DOHH2 (cell line): ENCODE measurements around the gene EPS15.

ENCODE experiments used
- EZH2phosphoT487 ChIP-seq: fragments of 200-600 bp; sonication (generic); IDR thresholded peaks from 2 replicates; pipeline ENCODE4 v1.6.1; 2017; ENCODE audit warnings: borderline replicate concordance, mild to moderate bottlenecking, antibody characterized with exemption, low read length, moderate library complexity, mixed read lengths
- TF ChIP-seq, protein P1 (sequence below): fragments of 200-600 bp; sonication (generic); IDR thresholded peaks from one replicate; pipeline ENCODE4 v1.5.1; 2014; ENCODE audit warnings: antibody characterized with exemption, mild to moderate bottlenecking, low read depth, low read length; ENCODE audit not compliant: poor library complexity, severe bottlenecking

- no peak for TF ChIP-seq EZH2phosphoT487
- TF ChIP-seq, protein P1, sequence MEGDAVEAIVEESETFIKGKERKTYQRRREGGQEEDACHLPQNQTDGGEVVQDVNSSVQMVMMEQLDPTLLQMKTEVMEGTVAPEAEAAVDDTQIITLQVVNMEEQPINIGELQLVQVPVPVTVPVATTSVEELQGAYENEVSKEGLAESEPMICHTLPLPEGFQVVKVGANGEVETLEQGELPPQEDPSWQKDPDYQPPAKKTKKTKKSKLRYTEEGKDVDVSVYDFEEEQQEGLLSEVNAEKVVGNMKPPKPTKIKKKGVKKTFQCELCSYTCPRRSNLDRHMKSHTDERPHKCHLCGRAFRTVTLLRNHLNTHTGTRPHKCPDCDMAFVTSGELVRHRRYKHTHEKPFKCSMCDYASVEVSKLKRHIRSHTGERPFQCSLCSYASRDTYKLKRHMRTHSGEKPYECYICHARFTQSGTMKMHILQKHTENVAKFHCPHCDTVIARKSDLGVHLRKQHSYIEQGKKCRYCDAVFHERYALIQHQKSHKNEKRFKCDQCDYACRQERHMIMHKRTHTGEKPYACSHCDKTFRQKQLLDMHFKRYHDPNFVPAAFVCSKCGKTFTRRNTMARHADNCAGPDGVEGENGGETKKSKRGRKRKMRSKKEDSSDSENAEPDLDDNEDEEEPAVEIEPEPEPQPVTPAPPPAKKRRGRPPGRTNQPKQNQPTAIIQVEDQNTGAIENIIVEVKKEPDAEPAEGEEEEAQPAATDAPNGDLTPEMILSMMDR = no peak
Measured at GRCh38 chr1:51534447-51534846, 15.4 kb upstream of the EPS15 start.
